ENCODE measurements around the gene ABCC1. TPM values are rescaled to one million over a fixed set of nuclear protein-coding genes. Genes with fewer than 3 reads are reported as not detected.

Gene ABCC1
- total RNA-seq, 2 experiments from 2014 or later = 42.9 to 44.8 TPM

- Histone ChIP-seq H3K36me3 (ENCODE audit: insufficient read depth, low read length) (peaks cover 51% of the 10 kb centered on the region), H3K27ac (ENCODE audit: low read depth in 1 of 2, low read length in 2 of 2) (no peak overlapping the region), H3K4me3 (ENCODE audit: low read length) (no peak overlapping the region), H3K27me3 (ENCODE audit: control insufficient read depth in 1 of 2, insufficient read depth in 2 of 2, low read length in 2 of 2) (no peaks in the 10 kb centered on the region), H3K9me3 (ENCODE audit: control insufficient read depth in 1 of 2, insufficient read depth in 1 of 2, low read length in 2 of 2) (no peaks in the 10 kb centered on the region), H3K4me1 (ENCODE audit: insufficient read depth, low read length) (peaks cover 43% of the 10 kb centered on the region)
- intact Hi-C loops (cut with DNase I, micrococcal nuclease) = no loop called here
- DNase-seq (no peak), ATAC-seq (ENCODE audit: poor library complexity) (no peak)
- Mint-ChIP-seq H3K4me1 (ENCODE audit: low read depth) (peaks cover 25% of the 10 kb centered on the region), H3K4me3 (no peak overlapping the region), H3K36me3 (ENCODE audit: low read depth) (peaks cover 76% of the 10 kb centered on the region), H3K27me3 (no peaks in the 10 kb centered on the region), H3K9me3 (no peaks in the 10 kb centered on the region), H3K27ac (no peak overlapping the region)
- TF ChIP-seq CTCF (IDR thresholded peaks at IDR 0.05) = no peak
- ChIA-PET POLR2A (no interaction called here), CTCF (no interaction called here)
These were observed 89.5 kb downstream of the ABCC1 start for GRCh38 chr16:16038950-16039349.

- H3K36me3 Mint-ChIP-seq (ENCODE audit: low read depth) = peaks cover 82% of the 10 kb centered on the region
- peak in 4 of 14 experiments; percentile 23 to 69 (median 43) for DNase-seq
- TF ChIP-seq CTCF (IDR thresholded peaks at IDR 0.05) = no peak
- H3K27ac Mint-ChIP-seq = peak overlapping the region; percentile 40
- H3K27me3 Mint-ChIP-seq = no peaks in the 10 kb centered on the region
- no peak overlapping the region for H3K4me3 ChIP-seq (ENCODE audit: low read length)
- H3K27me3 ChIP-seq (ENCODE audit: control insufficient read depth in 1 of 2, insufficient read depth in 2 of 2, low read length in 2 of 2) = no peaks in the 10 kb centered on the region
- POLR2A ChIA-PET = interaction anchor here (1.0 kb wide), 1 partner anchor 17 kb away, joined by 5 read pairs; no protein-coding TSS in a partner anchor
- no peaks in the 10 kb centered on the region for H3K9me3 ChIP-seq (ENCODE audit: control insufficient read depth in 1 of 2, insufficient read depth in 1 of 2, low read length in 2 of 2)
- no peaks in the 10 kb centered on the region for H3K9me3 Mint-ChIP-seq
- intact Hi-C loops (cut with DNase I, micrococcal nuclease) = no loop called here
- peaks cover 50% of the 10 kb centered on the region for H3K4me1 ChIP-seq (ENCODE audit: insufficient read depth, low read length)
- peaks cover 60% of the 10 kb centered on the region for H3K36me3 ChIP-seq (ENCODE audit: insufficient read depth, low read length)
- peak; percentile 68 for ATAC-seq (ENCODE audit: poor library complexity)
- no peak overlapping the region for H3K27ac ChIP-seq (ENCODE audit: low read depth in 1 of 2, low read length in 2 of 2)
- H3K4me1 Mint-ChIP-seq (ENCODE audit: low read depth) = peaks cover 31% of the 10 kb centered on the region
- CTCF ChIA-PET = interaction anchor here (0.6 to 1.5 kb wide), 2 partner anchors 15 to 19 kb away, joined by 3 to 4 read pairs; no protein-coding TSS in a partner anchor
- H3K4me3 Mint-ChIP-seq = peak overlapping the region; percentile 47
These were observed 91.9 kb downstream of the ABCC1 start for GRCh38 chr16:16041196-16041892.

- TF ChIP-seq CTCF (IDR thresholded peaks at IDR 0.05) = no peak
- no peak for DNase-seq
- no peak overlapping the region for H3K4me3 ChIP-seq (ENCODE audit: low read length)
- no peak for ATAC-seq (ENCODE audit: poor library complexity)
- ChIA-PET CTCF (interaction anchor here (1.5 kb wide), 1 partner anchor 19 kb away, joined by 4 read pairs; no protein-coding TSS in a partner anchor), POLR2A (no interaction called here)
- H3K4me3 Mint-ChIP-seq = no peak overlapping the region
- intact Hi-C loops (cut with DNase I, micrococcal nuclease) = no loop called here
- H3K36me3 Mint-ChIP-seq (ENCODE audit: low read depth) = peaks cover 82% of the 10 kb centered on the region
- H3K36me3 ChIP-seq (ENCODE audit: insufficient read depth, low read length) = peaks cover 60% of the 10 kb centered on the region
- H3K9me3 ChIP-seq (ENCODE audit: control insufficient read depth in 1 of 2, insufficient read depth in 1 of 2, low read length in 2 of 2) = no peaks in the 10 kb centered on the region
- no peaks in the 10 kb centered on the region for H3K9me3 Mint-ChIP-seq
- no peak overlapping the region for H3K27ac Mint-ChIP-seq
- H3K27ac ChIP-seq (ENCODE audit: low read depth in 1 of 2, low read length in 2 of 2) = no peak overlapping the region
- peaks cover 50% of the 10 kb centered on the region for H3K4me1 ChIP-seq (ENCODE audit: insufficient read depth, low read length)
- peaks cover 31% of the 10 kb centered on the region for H3K4me1 Mint-ChIP-seq (ENCODE audit: low read depth)
- no peaks in the 10 kb centered on the region for H3K27me3 ChIP-seq (ENCODE audit: control insufficient read depth in 1 of 2, insufficient read depth in 2 of 2, low read length in 2 of 2)
- no peaks in the 10 kb centered on the region for H3K27me3 Mint-ChIP-seq
These were observed 92.7 kb downstream of the ABCC1 start for GRCh38 chr16:16042076-16042475.

Data from CD4-positive, alpha-beta T cell (primary cell).